ENCODE results near the gene ZNF236. TPM values are rescaled to one million over a fixed set of nuclear protein-coding genes. Genes with fewer than 3 reads are reported as not detected.

ZNF236 gene
- total RNA-seq, 4 donors from 2014 or later, result 15.6 to 28.0 (median 20.6) TPM

- TF ChIP-seq POLR2A (IDR thresholded peaks at IDR 0.05) (no peak), CTCF (IDR thresholded peaks at IDR 0.05) (no peak)
- Histone ChIP-seq H3K36me3 (no peaks in the 10 kb centered on the region), H3K27ac (peak overlapping the region in 1 of 3 donors; percentile 87), H3K9me3 (no peaks in the 10 kb centered on the region), H3K27me3 (no peaks in the 10 kb centered on the region), H3K4me1 (peaks cover 13 to 14% of the 10 kb centered on the region in 2 donors), H3K4me3 (replicated peaks in 1 of 3) (no peak overlapping the region)
- 89 to 90% methylated on average over 12 of the region's 12 CpGs for WGBS, 2 donors
- DNase-seq, result no peak
- intact Hi-C loops (cut with DNase I), result no loop called here
These were observed 1.9 kb downstream of the ZNF236 start for GRCh38 chr18:76824145-76824676.

DNA sequence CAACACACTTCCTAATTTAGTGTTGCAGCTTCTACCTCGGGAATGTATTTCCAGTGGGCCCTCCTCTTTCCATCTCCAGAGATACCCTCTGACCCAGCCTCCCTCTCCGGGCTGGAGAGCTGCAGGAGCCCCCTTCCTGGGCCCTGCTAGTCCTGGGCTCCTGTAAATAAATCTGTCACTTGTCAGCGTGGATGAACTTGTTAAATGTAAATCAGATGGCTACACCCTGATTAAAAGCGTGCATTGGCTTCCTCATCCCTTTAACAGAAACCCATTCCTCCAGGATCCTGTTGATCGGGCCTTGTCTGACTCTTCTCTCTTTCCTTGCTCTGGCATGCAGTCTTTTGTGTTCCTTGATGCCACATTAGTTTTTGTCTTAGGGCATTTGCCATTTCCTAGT, 2.4 kb downstream of the ZNF236 start:
- intact Hi-C loops (cut with DNase I), result no loop called here
- H3K27me3 ChIP-seq, result no peaks in the 10 kb centered on the region
- H3K36me3 ChIP-seq, result no peaks in the 10 kb centered on the region

DNA sequence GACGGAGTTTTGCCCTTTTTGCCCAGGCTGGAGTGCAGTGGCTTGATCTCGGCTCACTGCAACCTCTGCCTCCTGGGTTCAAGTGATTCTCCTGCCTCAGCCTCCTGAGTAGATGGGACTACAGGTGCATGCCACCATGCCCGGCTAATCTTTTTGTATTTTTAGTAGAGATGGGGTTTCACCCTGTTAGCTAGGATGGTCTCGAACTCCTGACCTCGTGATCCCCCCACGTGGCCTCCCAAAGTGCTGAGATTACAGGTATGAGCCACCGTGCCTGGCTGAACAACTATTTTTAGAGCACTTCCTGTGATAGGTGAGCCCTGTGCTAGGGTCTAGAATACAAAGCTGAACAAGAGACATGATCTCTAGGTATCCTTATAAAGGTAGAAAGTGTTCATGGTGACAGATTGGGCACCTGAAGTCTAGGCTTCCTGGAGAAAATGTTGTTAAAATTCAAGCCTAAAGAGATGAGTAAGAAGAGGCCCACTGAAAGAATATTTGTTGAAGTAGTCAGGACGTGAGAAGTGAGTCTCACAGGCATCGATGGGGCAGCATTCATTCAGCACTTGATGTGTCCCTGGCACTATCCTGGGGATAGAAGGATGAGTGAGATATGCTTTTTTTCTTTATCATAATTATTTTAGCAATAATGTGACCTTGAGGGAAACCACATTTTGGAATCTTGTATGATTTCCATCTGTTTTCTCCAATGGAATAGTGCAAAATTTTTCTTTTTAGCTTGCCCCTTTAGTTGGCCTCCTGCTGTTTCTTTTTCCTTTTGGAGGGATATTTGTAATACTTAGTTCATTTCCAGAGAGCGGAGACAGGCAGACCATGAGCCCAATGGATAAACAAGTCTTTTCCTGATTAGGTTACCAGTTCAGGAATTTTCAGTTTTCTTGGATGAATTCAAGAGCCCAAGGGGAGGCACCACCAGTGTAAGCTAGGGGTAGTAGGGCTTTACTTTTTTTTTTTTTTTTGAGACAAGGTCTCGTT, 5.1 kb downstream of the ZNF236 start:
- no peak for DNase-seq
- Histone ChIP-seq H3K4me3 (replicated peaks in 1 of 3) (no peak overlapping the region), H3K27me3 (no peaks in the 10 kb centered on the region), H3K36me3 (no peaks in the 10 kb centered on the region), H3K9me3 (no peaks in the 10 kb centered on the region), H3K4me1 (peaks cover 4 to 8% of the 10 kb centered on the region in 2 donors), H3K27ac (no peak overlapping the region)
- WGBS, 2 donors, result 80 to 81% methylated on average over 11 of the region's 11 CpGs
- intact Hi-C loops (cut with DNase I), result no loop called here
- TF ChIP-seq POLR2A (IDR thresholded peaks at IDR 0.05) (no peak), CTCF (IDR thresholded peaks at IDR 0.05) (no peak)

More for the DNA sequence above, 2.4 kb downstream of the ZNF236 start:
- H3K9me3 ChIP-seq, result no peaks in the 10 kb centered on the region
- WGBS, 2 donors, result 80 to 96% methylated on average over 5 of the region's 5 CpGs
- H3K4me1 ChIP-seq, result peaks cover 13 to 14% of the 10 kb centered on the region in 2 donors
- no peak overlapping the region for H3K4me3 ChIP-seq (replicated peaks in 1 of 3)
- no peak for DNase-seq
- H3K27ac ChIP-seq, result no peak overlapping the region
- TF ChIP-seq CTCF (IDR thresholded peaks at IDR 0.05) (no peak), POLR2A (IDR thresholded peaks at IDR 0.05) (no peak)

GRCh38 chr18:76834379-76834778, 12.0 kb downstream of the ZNF236 start:
- Histone ChIP-seq H3K9me3 (no peaks in the 10 kb centered on the region), H3K36me3 (no peaks in the 10 kb centered on the region), H3K4me1 (no peaks in the 10 kb centered on the region), H3K27ac (no peak overlapping the region), H3K4me3 (replicated peaks in 1 of 3) (no peak overlapping the region), H3K27me3 (no peaks in the 10 kb centered on the region)
- no peak for DNase-seq
- 96 to 98% methylated on average over 6 of the region's 6 CpGs for WGBS, 2 donors
- intact Hi-C loops (cut with DNase I), result no loop called here
- TF ChIP-seq POLR2A (IDR thresholded peaks at IDR 0.05) (no peak), CTCF (IDR thresholded peaks at IDR 0.05) (no peak)

DNA sequence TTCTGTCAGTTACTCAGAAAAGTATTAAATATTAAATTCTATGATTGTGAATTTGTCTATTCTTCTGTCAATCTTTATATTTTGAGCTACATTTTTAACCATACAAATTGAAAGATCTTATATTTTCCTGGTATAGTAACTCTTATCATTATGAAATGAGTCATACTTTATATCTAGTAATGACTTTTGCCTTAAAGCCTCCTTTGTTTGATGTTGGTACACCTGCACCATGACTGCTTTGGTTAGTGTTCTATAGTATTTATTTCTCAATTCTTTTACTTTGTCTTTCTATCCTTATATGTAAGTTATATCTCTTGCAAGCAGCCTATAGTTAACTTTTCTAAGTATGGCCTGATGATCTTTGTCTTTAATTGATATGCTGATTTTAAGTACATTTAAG, 13.0 kb downstream of the ZNF236 start:
- H3K27me3 ChIP-seq, result no peaks in the 10 kb centered on the region
- TF ChIP-seq POLR2A (IDR thresholded peaks at IDR 0.05) (no peak), CTCF (IDR thresholded peaks at IDR 0.05) (no peak)

More for the DNA sequence above, 13.0 kb downstream of the ZNF236 start:
- Histone ChIP-seq H3K4me1 (no peaks in the 10 kb centered on the region), H3K27ac (no peak overlapping the region), H3K9me3 (no peaks in the 10 kb centered on the region), H3K4me3 (replicated peaks in 1 of 3) (no peak overlapping the region), H3K36me3 (no peaks in the 10 kb centered on the region)
- DNase-seq, result no peak
- intact Hi-C loops (cut with DNase I), result no loop called here
